PC-9 (cell line): ENCODE data around the gene NHLRC4. TPM values are rescaled to one million over a fixed set of nuclear protein-coding genes. Genes with fewer than 3 reads are reported as not detected.

Experiments used
- BruUV-seq: library from RNA; stranded (reverse); fragments of 400-500 nt; replicated peaks from 2 replicates; lab custom pipeline; 2021; lab: Mats Ljungman, UMichigan
- CTCF ChIA-PET: fragments of 300-600 bp; sonication (Branson Sonifier 250); formaldehyde crosslinking; loops from one replicate; lab custom pipeline; 2022; ENCODE audit warnings: antibody characterized with exemption; lab: Charles Lee
- POLR2A ChIA-PET: fragments of 300-600 bp; sonication (Branson Sonifier 250); formaldehyde crosslinking; loops from one replicate; lab custom pipeline; 2022; ENCODE audit warnings: antibody characterized with exemption; ENCODE audit not compliant: unreplicated experiment; lab: Charles Lee
- DNase-seq, 2 experiments: peaks; one replicate each; pipeline versions ENCODE4 v3.0.0 to v3.0.0-alpha.2; 2015 to 2022; ENCODE audit warnings: mixed read lengths in 1 of 2
- H2AFZ ChIP-seq: fragments of 200-600 bp; sonication (generic); 2 replicates; pipeline ENCODE4 v1.8.1; 2017; ENCODE audit warnings: antibody characterized with exemption
- H3F3A ChIP-seq: fragments of 200-600 bp; sonication (generic); 2 replicates; pipeline ENCODE4 v1.8.1; 2017; ENCODE audit warnings: antibody characterized with exemption, mild to moderate bottlenecking, low read depth; ENCODE audit not compliant: insufficient read depth
- H3K27ac ChIP-seq: fragments of 200-600 bp; sonication (generic); 2 replicates; pipeline ENCODE4 v1.6.1; 2016; ENCODE audit warnings: mixed run types
- H3K27me3 ChIP-seq: fragments of 200-600 bp; sonication (generic); 2 replicates; pipeline ENCODE4 v1.6.1; 2016; ENCODE audit warnings: low read depth, mixed run types; ENCODE audit not compliant: insufficient read depth
- H3K36me3 ChIP-seq: fragments of 200-600 bp; sonication (generic); 2 replicates; pipeline ENCODE4 v1.6.1; 2016; ENCODE audit warnings: low read depth, mixed run types
- H3K4me1 ChIP-seq: fragments of 200-600 bp; sonication (generic); replicated peaks from 2 replicates; pipeline ENCODE4 v1.6.1; 2016; ENCODE audit warnings: mixed run types; ENCODE audit not compliant: insufficient read depth
- H3K4me2 ChIP-seq: fragments of 200-600 bp; sonication (generic); 2 replicates; pipeline ENCODE4 v1.6.1; 2017; ENCODE audit warnings: mixed run types
- H3K4me3 ChIP-seq: fragments of 200-600 bp; sonication (generic); 2 replicates; pipeline ENCODE4 v1.6.1; 2016; ENCODE audit warnings: mixed run types
- H3K79me2 ChIP-seq: fragments of 200-600 bp; sonication (generic); 2 replicates; pipeline ENCODE4 v1.6.1; 2017; ENCODE audit warnings: low read depth, mixed run types
- H3K9me2 ChIP-seq: fragments of 200-600 bp; sonication (generic); 2 replicates; pipeline ENCODE4 v1.8.1; 2017; ENCODE audit warnings: mild to moderate bottlenecking; ENCODE audit not compliant: insufficient read depth
- H3K9me3 ChIP-seq: fragments of 200-600 bp; sonication (generic); 2 replicates; pipeline ENCODE4 v1.8.1; 2016; ENCODE audit warnings: low read depth; ENCODE audit not compliant: insufficient read depth
- H4K20me1 ChIP-seq: fragments of 200-600 bp; sonication (generic); 2 replicates; pipeline ENCODE4 v1.8.1; 2017; ENCODE audit not compliant: insufficient read depth
- EZH2 ChIP-seq: fragments of 200-600 bp; sonication (generic); IDR thresholded peaks from 2 replicates; pipeline ENCODE4 v1.8.0; 2017; ENCODE audit warnings: antibody characterized with exemption, low read depth
- intact Hi-C: fragments of 100-400 bp; cut with micrococcal nuclease; formaldehyde crosslinking; loops from one replicate; pipeline ENCODE4 v1.10.0; 2022; ENCODE audit not compliant: unreplicated experiment
- total RNA-seq: library from RNA; stranded (reverse); gene quantifications from 2 replicates; pipeline ENCODE4 v1.2.3, GENCODE V29; 2021
- TF ChIP-seq, protein P1 (sequence below): fragments of 200-600 bp; sonication (generic); conservative IDR thresholded peaks from 2 replicates; pipeline ENCODE4 v1.6.1; 2017; ENCODE audit warnings: mixed run types, antibody characterized with exemption, mild to moderate bottlenecking, moderate library complexity

Gene NHLRC4
- total RNA-seq, 1 experiment from 2014 or later, result not detected

DNA sequence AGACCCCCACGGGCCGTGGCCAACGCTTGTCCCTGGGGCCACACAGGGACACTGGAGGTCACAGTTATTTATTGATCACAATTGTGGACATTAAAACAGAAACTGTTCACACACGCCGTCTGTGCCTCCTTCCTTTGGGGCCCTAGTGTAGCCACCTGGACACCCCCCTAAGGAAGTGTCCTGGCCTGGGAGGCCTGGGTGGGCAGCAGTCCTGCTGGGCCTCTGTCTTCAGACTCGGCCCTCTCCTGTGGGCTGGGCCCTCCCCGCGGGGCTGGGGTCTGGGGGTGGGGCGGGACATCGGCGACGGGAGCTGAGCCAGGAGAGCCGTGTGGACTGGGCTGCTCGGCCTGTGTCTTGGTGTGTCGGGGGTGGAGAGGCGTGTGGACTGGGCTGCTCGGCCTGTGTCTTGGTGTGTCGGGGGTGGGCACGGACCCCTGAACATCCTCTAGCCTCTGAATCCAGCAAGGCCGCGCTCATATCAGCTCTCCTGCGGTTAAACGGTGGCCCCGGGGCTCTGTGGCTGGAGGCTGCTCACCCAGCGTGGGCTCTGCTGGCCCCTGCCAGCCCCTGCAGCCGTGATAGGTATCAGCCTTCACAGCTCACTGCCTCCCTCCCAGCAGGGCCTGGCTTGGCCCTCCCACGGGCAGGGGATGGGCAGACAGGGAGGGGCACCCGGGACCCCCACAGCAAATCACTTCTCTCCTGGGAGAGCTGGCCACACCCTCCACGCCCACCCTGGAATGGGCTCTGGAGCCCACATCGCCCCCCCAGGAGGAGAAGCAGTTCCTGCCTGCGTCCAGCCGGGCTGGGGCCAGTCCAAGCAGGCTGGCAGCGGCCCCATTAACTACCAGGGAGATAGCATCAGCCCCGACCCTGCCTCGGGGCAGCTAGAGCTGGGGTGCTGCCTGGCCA, 1.1 kb upstream of the NHLRC4 start:
- intact Hi-C loops, result no loop called here
- ChIA-PET POLR2A (no interaction called here), CTCF (no interaction called here)
- Histone ChIP-seq H3K79me2 (peaks cover 7% of the 10 kb centered on the region), H3K4me1 (peaks cover 15% of the 10 kb centered on the region), H4K20me1 (no peaks in the 10 kb centered on the region; the same call in 1 of the 2 replicates), H3K9me2 (no peaks in the 10 kb centered on the region), H3K4me2 (no peak overlapping the region), H3K4me3 (no peak overlapping the region), H3K9me3 (no peaks in the 10 kb centered on the region), H3K36me3 (no peaks in the 10 kb centered on the region), H3F3A (no peaks in the 10 kb centered on the region; the same call in 1 of the 2 replicates), H3K27ac (no peak overlapping the region), H3K27me3 (no peaks in the 10 kb centered on the region), H2AFZ (no peak overlapping the region)
- no peak for TF ChIP-seq EZH2
- TF ChIP-seq, protein P1, sequence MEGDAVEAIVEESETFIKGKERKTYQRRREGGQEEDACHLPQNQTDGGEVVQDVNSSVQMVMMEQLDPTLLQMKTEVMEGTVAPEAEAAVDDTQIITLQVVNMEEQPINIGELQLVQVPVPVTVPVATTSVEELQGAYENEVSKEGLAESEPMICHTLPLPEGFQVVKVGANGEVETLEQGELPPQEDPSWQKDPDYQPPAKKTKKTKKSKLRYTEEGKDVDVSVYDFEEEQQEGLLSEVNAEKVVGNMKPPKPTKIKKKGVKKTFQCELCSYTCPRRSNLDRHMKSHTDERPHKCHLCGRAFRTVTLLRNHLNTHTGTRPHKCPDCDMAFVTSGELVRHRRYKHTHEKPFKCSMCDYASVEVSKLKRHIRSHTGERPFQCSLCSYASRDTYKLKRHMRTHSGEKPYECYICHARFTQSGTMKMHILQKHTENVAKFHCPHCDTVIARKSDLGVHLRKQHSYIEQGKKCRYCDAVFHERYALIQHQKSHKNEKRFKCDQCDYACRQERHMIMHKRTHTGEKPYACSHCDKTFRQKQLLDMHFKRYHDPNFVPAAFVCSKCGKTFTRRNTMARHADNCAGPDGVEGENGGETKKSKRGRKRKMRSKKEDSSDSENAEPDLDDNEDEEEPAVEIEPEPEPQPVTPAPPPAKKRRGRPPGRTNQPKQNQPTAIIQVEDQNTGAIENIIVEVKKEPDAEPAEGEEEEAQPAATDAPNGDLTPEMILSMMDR, result no peak
- no TSS peak for BruUV-seq
- no peak for DNase-seq

DNA sequence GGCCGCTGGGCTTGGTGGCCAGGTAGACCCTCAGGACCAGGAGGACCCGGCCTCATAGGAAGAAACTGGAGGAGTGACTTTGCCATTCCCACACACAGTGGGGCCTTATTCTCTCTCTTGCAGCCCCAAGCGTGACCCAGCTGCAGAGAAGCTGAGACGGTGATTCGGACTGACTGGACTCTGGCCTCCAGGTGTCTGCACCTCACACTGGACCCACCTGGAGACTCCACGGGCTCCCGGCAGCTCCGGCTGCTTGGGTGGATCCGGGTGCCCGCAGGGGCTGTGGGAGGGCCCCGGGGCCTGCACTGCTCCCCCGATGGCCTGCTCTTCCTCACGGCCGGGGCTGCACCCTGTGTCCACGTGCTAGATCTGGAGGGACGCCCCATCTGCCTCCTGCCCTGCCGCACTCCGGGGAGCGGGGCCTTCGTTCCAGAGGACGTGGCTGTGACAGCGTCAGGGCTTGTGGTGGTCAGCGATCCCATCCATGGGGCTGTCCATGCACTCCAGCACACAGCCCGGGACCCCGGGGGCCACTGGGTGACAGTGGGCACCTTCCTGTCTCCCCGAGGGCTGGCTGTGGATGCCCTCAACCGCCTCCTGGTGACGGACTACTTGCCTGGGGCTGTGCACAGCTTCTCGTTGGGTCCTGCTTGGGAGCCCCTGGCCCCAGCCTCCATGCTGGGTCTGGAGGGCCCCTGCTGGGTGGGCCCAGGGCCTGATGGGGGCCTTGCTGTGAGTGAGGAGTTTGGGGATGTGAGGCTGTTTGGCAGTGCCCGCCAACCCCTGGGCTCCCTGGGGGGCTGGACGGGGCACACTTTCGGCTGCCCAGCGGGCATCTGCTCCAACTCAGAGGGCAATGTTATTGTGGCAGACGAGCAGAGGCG, 810 bp downstream of the NHLRC4 start:
- no peak overlapping the region for H3K4me2 ChIP-seq
- H3K4me1 ChIP-seq, result peaks cover 15% of the 10 kb centered on the region
- H2AFZ ChIP-seq, result no peak overlapping the region
- H4K20me1 ChIP-seq, result peaks cover 5% of the 10 kb centered on the region; the same call in 1 of the 2 replicates
- ChIA-PET CTCF (no interaction called here), POLR2A (no interaction called here)
- H3K9me2 ChIP-seq, result no peaks in the 10 kb centered on the region
- H3K4me3 ChIP-seq, result no peak overlapping the region
- H3K27ac ChIP-seq, result no peak overlapping the region
- no peaks in the 10 kb centered on the region for H3K9me3 ChIP-seq
- no peaks in the 10 kb centered on the region for H3K27me3 ChIP-seq
- no peak for TF ChIP-seq EZH2
- TF ChIP-seq, protein P1, result no peak
- H3K79me2 ChIP-seq, result peaks cover 17% of the 10 kb centered on the region
- no peaks in the 10 kb centered on the region for H3K36me3 ChIP-seq
- H3F3A ChIP-seq, result no peaks in the 10 kb centered on the region; the same call in 1 of the 2 replicates
- no TSS peak for BruUV-seq
- no peak for DNase-seq
- intact Hi-C loops, result loop anchor here (2.0 kb wide), 1 partner anchor 33 kb away; no protein-coding TSS in a partner anchor
